Fibroblast of lung (primary cell): ENCODE results near the gene NOP9. TPM values are rescaled to one million over a fixed set of nuclear protein-coding genes. Genes with fewer than 3 reads are reported as not detected.
A peak's percentile ranks its signal among the peaks of the same experiment; 100 is the strongest.

Source experiments
- DNase-seq, 2 donors: peaks; one replicate each; pipeline versions ENCODE4 v3.0.0 to v3.0.0-alpha.2; 2010; ENCODE audit warnings: low read depth in 2 of 2
- H2AFZ ChIP-seq: 2 replicates; pipeline ENCODE4 v1.5.1; 2012; ENCODE audit warnings: low read length, control low read depth, inconsistent platforms
- H3K27ac ChIP-seq: 2 replicates; pipeline ENCODE4 v1.5.1; 2011; ENCODE audit warnings: low read length, control low read depth; ENCODE audit not compliant: insufficient read depth
- H3K27me3 ChIP-seq: 2 replicates; pipeline ENCODE4 v1.5.1; 2011; ENCODE audit warnings: mild to moderate bottlenecking, low read length; ENCODE audit not compliant: control insufficient read depth, insufficient read depth
- H3K36me3 ChIP-seq: 2 replicates; pipeline ENCODE4 v1.5.1; 2011; ENCODE audit warnings: low read length; ENCODE audit not compliant: control insufficient read depth, insufficient read depth
- H3K4me1 ChIP-seq: 2 replicates; pipeline ENCODE4 v1.5.1; 2011; ENCODE audit warnings: low read length; ENCODE audit not compliant: control insufficient read depth, insufficient read depth; ENCODE audit errors: extremely low read depth
- H3K4me2 ChIP-seq: 2 replicates; pipeline ENCODE4 v1.5.1; 2011; ENCODE audit warnings: low read length, control low read depth; ENCODE audit not compliant: insufficient read depth; ENCODE audit errors: extremely low read depth
- H3K4me3 ChIP-seq, 4 experiments: fragments of 200-600 bp in 1 of 4; sonication (generic) in 1 of 4; replicated peaks in 1 of 4; 2 replicates each; pipeline ENCODE4 v1.5.1; 2011 to 2016; ENCODE audit warnings: low read length in 4 of 4, low read depth in 3 of 4, mild to moderate bottlenecking in 3 of 4, control low read depth in 2 of 4, inconsistent platforms in 1 of 4, mixed read lengths in 1 of 4; ENCODE audit not compliant: insufficient read depth in 1 of 4; ENCODE audit errors: control extremely low read depth in 1 of 4
- H3K79me2 ChIP-seq: 2 replicates; pipeline ENCODE4 v1.5.1; 2012; ENCODE audit warnings: mild to moderate bottlenecking, low read length, inconsistent platforms; ENCODE audit not compliant: control insufficient read depth, insufficient read depth
- H3K9ac ChIP-seq: 2 replicates; pipeline ENCODE4 v1.5.1; 2011; ENCODE audit warnings: mild to moderate bottlenecking, low read length, control low read depth; ENCODE audit not compliant: insufficient read depth
- H3K9me3 ChIP-seq: 2 replicates; pipeline ENCODE4 v1.5.1; 2012; ENCODE audit warnings: low read depth, low read length; ENCODE audit not compliant: control insufficient read depth, insufficient read depth
- H4K20me1 ChIP-seq: 2 replicates; pipeline ENCODE4 v1.5.1; 2011; ENCODE audit warnings: low read length; ENCODE audit not compliant: control insufficient read depth, insufficient read depth; ENCODE audit errors: extremely low read depth
- CTCF ChIP-seq, 2 donors: IDR thresholded peaks in 1 of 2; conservative IDR thresholded peaks in 1 of 2; 1 replicate in 1 of 2; 2 replicates in 1 of 2; pipeline ENCODE4 v1.5.1; 2011 to 2012; ENCODE audit warnings: low read length in 2 of 2, control low read depth in 1 of 2, inconsistent platforms in 1 of 2, low read depth in 1 of 2, mild to moderate bottlenecking in 1 of 2
- EZH2 ChIP-seq: IDR thresholded peaks from 2 replicates; pipeline ENCODE4 v1.5.1; 2012; ENCODE audit warnings: low read length, control low read depth, mild to moderate bottlenecking; ENCODE audit errors: missing control alignments
- polyA plus RNA-seq, 2 donors: library from polyadenylated mRNA; depleted of rRNA in 1 of 2; stranded (reverse) in 1 of 2; unstranded in 1 of 2; fragments of >200 nt; gene quantifications; 2 replicates each; pipeline ENCODE4 v1.2.1, GENCODE V29; 2011 to 2012; ENCODE audit warnings: missing spikeins in 1 of 2
- total RNA-seq: library from RNA; depleted of rRNA; stranded (reverse); fragments of >200 nt; gene quantifications from 2 replicates; pipeline ENCODE4 v1.2.1, GENCODE V29; 2014

Gene NOP9
- total and polyA plus RNA-seq, 2 donors (not counting 1 experiment from before 2014, with no cell fraction given), result 8.0 to 16.2 TPM

- Histone ChIP-seq H3K9ac (no peak overlapping the region), H3K36me3 (no peaks in the 10 kb centered on the region), H4K20me1 (no peaks in the 10 kb centered on the region), H3K27ac (no peak overlapping the region), H3K4me1 (no peaks in the 10 kb centered on the region), H3K9me3 (no peaks in the 10 kb centered on the region), H2AFZ (no peak overlapping the region), H3K27me3 (no peaks in the 10 kb centered on the region), H3K4me2 (no peak overlapping the region), H3K4me3 (no peak overlapping the region), H3K79me2 (no peaks in the 10 kb centered on the region)
- TF ChIP-seq EZH2 (no peak), CTCF (conservative IDR thresholded peaks at IDR 0.05 in 1 of 2, IDR thresholded peaks at IDR 0.05 in 1 of 2; ENCODE audit: low read depth in 1 of 2, low read length in 2 of 2) (peak in 1 of 2 donors; percentile 7)
- no peak for DNase-seq
Measured at GRCh38 chr14:24279301-24280186, 20.1 kb upstream of the NOP9 start.

- Histone ChIP-seq H3K79me2 (no peaks in the 10 kb centered on the region), H2AFZ (no peak overlapping the region), H4K20me1 (no peaks in the 10 kb centered on the region), H3K27ac (no peak overlapping the region), H3K36me3 (no peaks in the 10 kb centered on the region), H3K4me2 (no peak overlapping the region), H3K4me3 (no peak overlapping the region), H3K27me3 (no peaks in the 10 kb centered on the region), H3K9me3 (no peaks in the 10 kb centered on the region), H3K9ac (no peak overlapping the region), H3K4me1 (no peaks in the 10 kb centered on the region)
- TF ChIP-seq CTCF (conservative IDR thresholded peaks at IDR 0.05 in 1 of 2, IDR thresholded peaks at IDR 0.05 in 1 of 2; ENCODE audit: low read depth in 1 of 2, low read length in 2 of 2) (no peak), EZH2 (no peak)
- no peak for DNase-seq
Measured at GRCh38 chr14:24280797-24281460, 18.7 kb upstream of the NOP9 start.

GRCh38 chr14:24281636-24282035 lies 18.0 kb upstream of the NOP9 start:
- DNase-seq, result no peak
- Histone ChIP-seq H3K9me3 (no peaks in the 10 kb centered on the region), H3K27ac (no peak overlapping the region), H3K4me3 (no peak overlapping the region), H3K27me3 (no peaks in the 10 kb centered on the region), H4K20me1 (no peaks in the 10 kb centered on the region), H3K4me1 (no peaks in the 10 kb centered on the region), H3K79me2 (no peaks in the 10 kb centered on the region), H3K9ac (no peak overlapping the region), H2AFZ (no peak overlapping the region), H3K36me3 (no peaks in the 10 kb centered on the region), H3K4me2 (no peak overlapping the region)
- TF ChIP-seq EZH2, result no peak
